PC-3 (cell line): ENCODE results near the gene TLR8. TPM values are rescaled to one million over a fixed set of nuclear protein-coding genes. Genes with fewer than 3 reads are reported as not detected.

Experiments used
- ATAC-seq: fragments of 200-7000 bp; cut with Tn5 transposase; 2 replicates; pipeline ENCODE4 v1.9.1; 2020; ENCODE audit warnings: mild to moderate bottlenecking, moderate library complexity
- BruUV-seq: library from RNA; stranded (reverse); fragments of 400-500 nt; replicated peaks from 2 replicates; lab custom pipeline; 2021; lab: Mats Ljungman, UMichigan
- CTCF ChIA-PET: fragments of 300-600 bp; sonication (Branson Sonifier 250); formaldehyde crosslinking; loops from one replicate; lab custom pipeline; 2022; ENCODE audit warnings: antibody characterized with exemption; lab: Charles Lee
- POLR2A ChIA-PET: fragments of 300-600 bp; sonication (Branson Sonifier 250); formaldehyde crosslinking; loops from one replicate; lab custom pipeline; 2022; ENCODE audit warnings: antibody characterized with exemption; ENCODE audit not compliant: unreplicated experiment; lab: Charles Lee
- DNase-seq: peaks from one replicate; pipeline ENCODE4 v3.0.0-alpha.2; 2015
- H2AFZ ChIP-seq: fragments of 300-600 bp; sonication (generic); 2 replicates; pipeline ENCODE4 v1.6.0; 2016; ENCODE audit warnings: antibody characterized with exemption, low read length
- H3F3A ChIP-seq: fragments of 300-600 bp; sonication (generic); one replicate; pipeline ENCODE4 v1.6.0; 2017; ENCODE audit warnings: antibody characterized with exemption, low read length, control low read depth, mild to moderate bottlenecking; ENCODE audit not compliant: unreplicated experiment
- H3K27ac ChIP-seq: fragments of 300-600 bp; sonication (generic); 2 replicates; pipeline ENCODE4 v1.5.1; 2016; ENCODE audit warnings: mild to moderate bottlenecking, low read length
- H3K27me3 ChIP-seq: fragments of 300-600 bp; sonication (generic); 2 replicates; pipeline ENCODE4 v1.6.1; 2016; ENCODE audit warnings: low read length, mixed read lengths
- H3K36me3 ChIP-seq: fragments of 300-600 bp; sonication (generic); 2 replicates; pipeline ENCODE4 v1.6.1; 2016; ENCODE audit warnings: low read depth, mixed run types, low read length, mixed read lengths
- H3K4me1 ChIP-seq: fragments of 300-600 bp; sonication (generic); 2 replicates; pipeline ENCODE4 v1.5.1; 2016; ENCODE audit warnings: low read length; ENCODE audit not compliant: insufficient read depth
- H3K4me2 ChIP-seq: fragments of 300-600 bp; sonication (generic); 2 replicates; pipeline ENCODE4 v1.6.0; 2016; ENCODE audit warnings: low read length
- H3K4me3 ChIP-seq: fragments of 300-600 bp; sonication (generic); 2 replicates; pipeline ENCODE4 v1.5.1; 2016; ENCODE audit warnings: mild to moderate bottlenecking, low read length, mixed read lengths
- H3K79me2 ChIP-seq: fragments of 300-600 bp; sonication (generic); 2 replicates; pipeline ENCODE4 v1.6.1; 2017; ENCODE audit warnings: low read length, mixed read lengths
- H3K9ac ChIP-seq: fragments of 300-600 bp; sonication (generic); 2 replicates; pipeline ENCODE4 v1.6.0; 2016; ENCODE audit warnings: mild to moderate bottlenecking, low read length
- H3K9me2 ChIP-seq: fragments of 300-600 bp; sonication (generic); replicated peaks from 2 replicates; pipeline ENCODE4 v1.6.1; 2016; ENCODE audit warnings: mixed run types, low read length, mixed read lengths
- H3K9me3 ChIP-seq: fragments of 300-600 bp; sonication (generic); 2 replicates; pipeline ENCODE4 v1.6.1; 2016; ENCODE audit warnings: low read length, mixed read lengths
- H4K20me1 ChIP-seq: fragments of 300-600 bp; sonication (generic); 2 replicates; pipeline ENCODE4 v1.6.1; 2016; ENCODE audit warnings: low read length, mixed read lengths
- CTCF ChIP-seq: fragments of 300-600 bp; sonication (generic); conservative IDR thresholded peaks from 2 replicates; pipeline ENCODE4 v1.5.1; 2017; ENCODE audit warnings: antibody characterized with exemption, low read depth, mild to moderate bottlenecking, low read length
- EZH2 ChIP-seq: fragments of 300-600 bp; sonication (generic); IDR thresholded peaks from one replicate; pipeline ENCODE4 v1.6.1; 2017; ENCODE audit warnings: antibody characterized with exemption, mild to moderate bottlenecking, low read length; ENCODE audit not compliant: unreplicated experiment
- EZH2phosphoT487 ChIP-seq: fragments of 300-600 bp; sonication (generic); IDR thresholded peaks from 2 replicates; pipeline ENCODE4 v1.6.1; 2018; ENCODE audit warnings: mild to moderate bottlenecking, antibody characterized with exemption, low read length, borderline replicate concordance
- intact Hi-C: fragments of 100-400 bp; cut with micrococcal nuclease; formaldehyde crosslinking; loops from 2 replicates; pipeline ENCODE4 v1.9.0; 2023
- total RNA-seq: library from RNA; depleted of rRNA; stranded (reverse); fragments of >200 nt; gene quantifications from 2 replicates; pipeline ENCODE4 v1.2.3, GENCODE V29; 2014

The TLR8 gene
- total RNA-seq, 1 experiment from 2014 or later, result not detected

GRCh38 chrX:12866451-12867377 is 39.7 kb upstream of the TLR8 start, which contains the start of gene TLR7:
TSS of gene TLR7 (plus strand) at chrX:12867072. CDS start at chrX:12867579, 507 bp downstream.
- no peak within 1 kb of the TSS for H3K27ac ChIP-seq
- CTCF ChIA-PET, result no interaction called here
- H3K9me2 ChIP-seq, result no peaks in the 10 kb centered on the region
- ATAC-seq, result no peak
- no peak for TF ChIP-seq EZH2
- TF ChIP-seq EZH2phosphoT487, result no peak
- no peak for TF ChIP-seq CTCF
- no peaks in the 10 kb centered on the region for H3K36me3 ChIP-seq
- no peak for DNase-seq
- POLR2A ChIA-PET, result no interaction called here
- no peaks in the 10 kb centered on the region for H3K9me3 ChIP-seq
- no peaks in the 10 kb centered on the region for H3K4me1 ChIP-seq
- no peaks in the 10 kb centered on the region for H3F3A ChIP-seq
- H3K4me3 ChIP-seq, result no peak within 1 kb of the TSS
- no peak within 1 kb of the TSS for H2AFZ ChIP-seq
- no peaks in the 10 kb centered on the region for H3K27me3 ChIP-seq
- H4K20me1 ChIP-seq, result no peaks in the 10 kb centered on the region
- no TSS peak for BruUV-seq
- H3K4me2 ChIP-seq, result no peak within 1 kb of the TSS
- no peak within 1 kb of the TSS for H3K9ac ChIP-seq
- intact Hi-C loops, result no loop called here
- H3K79me2 ChIP-seq, result no peaks in the 10 kb centered on the region

GRCh38 chrX:12867685-12868084 is 38.7 kb upstream of the TLR8 start:
- Histone ChIP-seq H3K4me3 (no peak overlapping the region), H3K4me2 (no peak overlapping the region), H3K4me1 (no peaks in the 10 kb centered on the region), H3K9me2 (no peaks in the 10 kb centered on the region), H3K9ac (no peak overlapping the region), H3K27me3 (no peaks in the 10 kb centered on the region), H3K9me3 (no peaks in the 10 kb centered on the region), H3K79me2 (no peaks in the 10 kb centered on the region), H4K20me1 (no peaks in the 10 kb centered on the region), H3K27ac (no peak overlapping the region), H3K36me3 (no peaks in the 10 kb centered on the region), H2AFZ (no peak overlapping the region), H3F3A (no peaks in the 10 kb centered on the region)
- DNase-seq, result no peak
- CTCF ChIA-PET, result no interaction called here
- ATAC-seq, result no peak
- BruUV-seq, result no TSS peak
- TF ChIP-seq EZH2 (no peak), CTCF (no peak), EZH2phosphoT487 (no peak)
- POLR2A ChIA-PET, result no interaction called here
- intact Hi-C loops, result no loop called here

- H3K9me3 ChIP-seq, result no peaks in the 10 kb centered on the region
- no peaks in the 10 kb centered on the region for H3K79me2 ChIP-seq
- H2AFZ ChIP-seq, result no peak overlapping the region
- no peaks in the 10 kb centered on the region for H4K20me1 ChIP-seq
- CTCF ChIA-PET, result no interaction called here
- no peaks in the 10 kb centered on the region for H3F3A ChIP-seq
- no peak for ATAC-seq
- H3K4me2 ChIP-seq, result no peak overlapping the region
- no peaks in the 10 kb centered on the region for H3K9me2 ChIP-seq
- H3K4me1 ChIP-seq, result no peaks in the 10 kb centered on the region
- no peak overlapping the region for H3K27ac ChIP-seq
- BruUV-seq, result no TSS peak
- POLR2A ChIA-PET, result no interaction called here
- TF ChIP-seq EZH2phosphoT487 (no peak), EZH2 (no peak)
- intact Hi-C loops, result no loop called here
- no peaks in the 10 kb centered on the region for H3K27me3 ChIP-seq
- DNase-seq, result no peak
- H3K4me3 ChIP-seq, result no peak overlapping the region
- H3K9ac ChIP-seq, result no peak overlapping the region
- no peaks in the 10 kb centered on the region for H3K36me3 ChIP-seq
Measured at GRCh38 chrX:12868747-12869146, 37.7 kb upstream of the TLR8 start.
